Activated CD4-positive, CD25-positive, alpha-beta regulatory T cell treated with anti-CD3 and anti-CD28 coated beads, Interleukin-2, amount 50 U/mL, for 16 hours (primary cell): ENCODE measurements around the gene KCNJ13.
"Not testable (repeated sequence)": the region's sequence is repeated elsewhere in the genome, so short reads cannot be mapped to it uniquely, and the experiment has no call there.

ENCODE experiments used
- DNase-seq: peaks from one replicate; pipeline ENCODE4 v3.0.0-alpha.2; 2020; ENCODE audit warnings: low read depth, low spot score

Gene KCNJ13

DNA sequence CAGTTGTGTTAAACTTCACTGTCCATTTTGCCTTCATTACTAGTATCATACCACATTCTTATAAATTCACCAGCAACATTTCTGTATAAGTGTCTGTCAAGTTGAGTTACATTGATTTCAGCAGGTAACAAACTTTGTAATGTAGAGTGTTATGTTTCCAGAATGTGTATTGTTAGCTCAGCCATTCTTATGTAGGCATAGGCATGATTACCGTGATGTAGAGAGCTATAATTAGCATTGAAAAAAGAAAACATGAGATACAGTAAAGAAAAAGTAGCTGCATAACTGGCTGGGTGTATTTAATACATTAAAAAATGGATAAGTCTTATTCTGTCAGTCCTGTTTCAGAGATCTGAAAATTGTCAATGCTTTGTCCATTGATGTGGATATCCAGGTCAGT lies 8.5 kb downstream of the KCNJ13 start:
- no peak for DNase-seq

DNA sequence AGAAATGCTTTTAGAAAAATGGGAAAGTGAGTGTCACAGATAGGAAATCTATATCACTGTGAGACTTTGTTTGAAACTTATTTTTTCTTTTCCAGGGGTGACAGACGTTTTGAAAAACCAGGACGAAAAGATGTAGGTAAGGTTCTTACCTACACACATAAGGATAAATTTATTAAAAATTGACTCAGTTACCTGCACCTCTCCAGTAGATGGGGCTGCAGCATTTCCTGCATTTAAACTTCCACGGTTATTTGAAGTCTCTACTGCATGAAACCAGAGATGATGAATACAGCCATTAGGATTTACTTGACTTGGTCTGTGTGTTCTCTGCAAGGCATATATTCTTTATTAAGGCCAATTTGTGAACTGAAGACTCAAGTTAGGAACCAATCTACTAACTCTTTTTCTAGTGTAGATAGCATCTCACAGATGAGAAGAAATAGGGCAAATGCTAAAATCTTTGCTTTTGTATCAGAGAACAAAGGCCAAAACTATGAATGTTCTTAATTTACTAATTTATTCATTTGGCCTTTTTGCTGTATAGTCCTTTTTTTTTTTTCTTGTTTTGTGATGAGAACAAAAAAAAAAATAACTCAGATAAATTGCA lies 15.0 kb downstream of the KCNJ13 start:
- DNase-seq, result no peak

DNA sequence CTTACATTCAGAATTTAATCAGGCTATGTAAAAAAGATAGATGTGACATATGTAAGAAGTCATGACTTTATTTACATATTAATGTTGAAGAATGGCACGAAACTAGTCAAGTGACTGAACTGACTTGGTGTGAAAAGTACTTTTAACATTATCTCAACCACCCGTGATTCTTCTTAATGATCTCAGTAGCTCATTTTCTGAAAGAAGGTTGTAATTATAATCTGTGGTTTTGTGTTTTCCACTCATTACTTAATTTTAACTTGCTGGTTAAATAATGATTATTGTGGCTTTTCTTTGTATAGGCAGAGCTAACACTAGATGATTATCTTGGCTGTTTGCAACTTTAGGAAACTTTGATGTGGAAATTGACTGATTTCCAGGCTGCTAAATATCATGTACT lies 18.5 kb downstream of the KCNJ13 start:
- no peak for DNase-seq

DNA sequence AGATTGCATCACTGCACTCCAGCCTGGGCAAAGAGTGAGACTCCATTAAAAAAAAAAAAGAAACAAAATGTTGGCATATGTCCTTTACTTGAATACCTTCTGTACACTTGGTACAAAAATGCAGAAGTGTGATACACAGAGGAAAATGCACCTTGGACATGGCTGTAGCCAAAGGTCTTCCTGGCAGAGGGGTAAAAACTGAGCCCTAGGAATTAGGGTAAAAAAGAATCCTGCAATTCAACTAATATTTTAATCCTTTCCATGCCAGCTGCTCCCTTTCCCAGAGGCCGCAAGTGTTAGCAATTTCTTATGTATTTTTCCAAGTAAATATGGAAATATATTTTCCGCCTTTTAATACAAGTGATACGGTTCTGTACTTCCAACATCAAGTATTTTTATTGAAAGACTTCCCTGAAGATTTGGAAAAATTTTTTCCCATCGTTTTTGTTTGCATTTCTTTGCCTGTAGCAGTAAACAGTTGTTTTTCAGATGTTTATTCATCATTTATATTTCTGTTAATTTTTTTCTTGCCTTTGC lies 26.2 kb downstream of the KCNJ13 start:
- DNase-seq, result no peak

DNA sequence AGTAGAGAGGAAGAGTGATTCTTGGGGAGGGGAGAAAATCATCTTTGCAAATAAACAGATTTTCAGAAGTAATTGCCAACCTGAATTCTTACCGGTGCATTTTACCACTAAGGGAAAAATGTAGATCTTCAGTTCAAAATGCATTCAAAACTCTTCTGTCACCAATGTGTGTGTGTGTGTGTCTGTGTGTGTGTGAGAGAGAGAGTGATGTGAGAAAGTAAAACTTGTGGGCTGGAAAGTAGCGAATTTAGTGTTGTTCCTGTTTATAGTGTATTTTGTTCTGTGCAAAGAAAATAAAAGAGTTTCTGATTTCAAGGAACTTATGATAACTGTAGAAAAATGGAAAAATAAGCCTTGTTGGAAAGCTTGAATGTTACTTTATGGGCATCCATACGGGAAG lies 27.0 kb downstream of the KCNJ13 start:
- DNase-seq, result no peak

DNA sequence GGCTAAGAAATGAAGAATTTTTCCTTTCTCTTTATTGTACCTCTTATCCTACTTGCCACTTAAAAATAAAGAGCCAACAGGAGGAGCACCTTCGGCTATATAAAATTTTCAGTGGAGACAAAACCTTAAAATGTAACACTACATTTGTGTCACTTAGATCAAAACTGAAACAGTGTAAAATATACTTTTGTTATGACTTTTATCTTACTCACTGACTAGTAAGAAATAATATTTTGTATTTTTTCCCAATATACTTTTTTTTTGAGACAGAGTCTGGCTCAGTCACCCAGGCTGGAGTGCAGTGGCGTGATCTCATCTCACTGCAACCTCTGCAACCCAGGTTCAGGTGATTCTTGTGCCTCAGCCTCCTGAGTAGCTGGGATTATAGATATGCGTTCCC lies 28.3 kb downstream of the KCNJ13 start:
- DNase-seq, result no peak

DNA sequence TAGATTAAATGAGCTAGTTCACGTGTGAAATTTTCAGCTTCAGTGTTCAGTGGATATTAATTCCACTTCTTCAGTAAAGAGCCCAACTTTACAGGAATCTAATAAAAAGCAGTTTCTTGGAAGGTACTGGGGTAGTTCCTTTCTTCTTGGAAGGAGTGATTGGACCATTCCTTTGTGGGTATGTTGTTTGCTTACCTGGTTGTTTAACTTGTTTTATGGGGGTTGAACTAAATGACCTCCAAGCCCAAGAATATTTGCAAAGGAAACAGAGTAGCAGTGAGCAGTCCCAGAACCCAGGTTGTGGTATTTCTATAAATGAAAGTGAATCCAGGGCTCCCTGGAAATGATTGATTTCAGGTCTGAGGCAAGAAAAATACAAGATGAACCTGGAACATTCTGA lies 31.4 kb downstream of the KCNJ13 start:
- no peak for DNase-seq

DNA sequence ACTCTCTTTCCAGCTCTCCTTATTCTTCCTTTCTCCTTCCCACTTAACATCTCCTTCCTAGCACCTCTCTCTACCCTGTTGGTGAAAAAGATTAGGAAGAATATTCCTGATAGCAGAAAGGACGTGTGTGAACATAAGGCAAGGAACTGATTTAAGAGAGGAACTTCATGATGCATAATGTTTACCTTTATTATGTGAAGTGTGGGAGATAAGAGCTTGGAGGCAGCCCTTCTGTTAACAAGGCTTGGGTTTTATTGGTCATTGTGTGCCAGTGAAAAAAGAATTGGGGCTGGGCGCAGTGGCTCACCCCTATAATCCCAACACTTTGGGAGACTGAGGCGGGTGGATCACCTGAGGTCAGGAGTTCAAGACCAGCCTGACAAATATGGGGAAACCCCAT lies 34.4 kb downstream of the KCNJ13 start:
- DNase-seq, result no peak

DNA sequence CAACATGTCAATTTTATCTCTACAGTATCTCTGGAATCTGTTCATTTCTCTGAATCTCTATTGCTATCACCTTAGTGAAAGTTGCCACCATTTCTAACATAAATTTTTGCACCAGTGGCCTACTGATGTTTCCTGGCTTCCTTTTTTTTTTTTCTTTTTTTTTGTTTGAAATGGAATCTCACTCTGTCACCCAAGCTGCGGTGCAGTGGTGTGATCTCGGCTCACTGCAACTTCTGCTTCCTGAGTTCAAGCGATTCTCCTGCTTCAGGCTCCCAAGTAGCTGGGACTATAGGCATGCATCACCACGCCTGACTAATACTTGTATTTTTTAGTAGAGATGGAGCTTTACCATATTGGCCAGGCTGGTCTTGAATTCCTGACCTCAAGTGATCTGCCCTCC lies 35.1 kb downstream of the KCNJ13 start:
- DNase-seq, result no peak

DNA sequence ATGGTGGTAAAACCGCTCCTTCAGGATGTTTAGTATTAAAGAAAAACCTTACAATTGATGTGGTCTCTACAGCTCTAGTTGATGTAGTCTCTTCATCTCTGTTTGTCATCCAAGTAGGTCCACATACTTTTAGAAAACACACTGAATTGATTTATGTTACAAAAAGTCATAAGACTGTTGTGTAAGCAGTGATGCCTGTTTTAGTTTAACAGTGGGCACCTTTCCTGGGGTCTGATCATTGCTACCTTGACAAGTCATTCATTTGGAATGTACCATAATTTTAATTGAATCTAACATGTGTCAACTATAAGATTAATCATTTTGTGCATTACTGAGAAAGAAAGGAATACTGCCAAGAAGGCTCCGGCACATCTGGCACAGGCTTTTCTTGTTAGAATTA lies 44.9 kb downstream of the KCNJ13 start:
- DNase-seq, result no peak

DNA sequence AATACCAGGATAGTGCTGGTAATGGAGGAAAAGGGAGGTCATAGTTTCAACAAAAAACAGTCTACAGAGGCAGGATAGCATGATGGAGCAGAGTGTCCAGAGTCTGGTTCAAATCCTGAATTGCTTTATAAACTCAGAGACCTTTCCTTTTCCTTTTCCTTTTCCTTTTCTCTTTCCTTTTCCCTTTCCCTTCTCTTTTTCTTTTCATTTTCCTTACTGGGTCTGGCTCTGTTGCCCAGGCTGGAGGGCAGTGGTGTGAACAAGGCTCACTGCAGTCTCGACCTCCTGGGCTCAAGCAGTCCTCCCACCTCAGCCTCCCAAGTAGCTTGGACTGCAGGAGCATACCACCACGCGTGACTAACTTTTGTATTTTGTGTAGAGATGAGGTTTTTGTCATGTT lies 47.6 kb downstream of the KCNJ13 start:
- DNase-seq, result no peak

DNA sequence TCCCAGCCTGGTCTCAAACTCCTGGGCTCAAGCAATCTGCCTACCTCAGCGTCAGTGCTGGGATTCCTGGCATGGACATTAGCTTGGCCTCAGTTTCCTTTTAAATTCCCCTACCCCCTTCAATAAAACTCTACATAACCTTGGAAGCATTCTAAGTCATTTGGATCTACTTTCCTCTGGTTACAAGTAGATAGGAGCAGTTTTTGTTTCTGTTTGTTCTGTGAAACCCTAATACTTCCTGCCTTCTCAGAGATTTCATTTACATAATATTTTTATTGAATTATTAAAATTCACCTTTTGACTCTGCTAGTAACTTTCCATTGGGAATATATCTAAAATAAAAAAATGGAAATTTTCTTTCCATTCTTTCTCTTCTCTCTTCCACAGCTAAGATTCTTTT lies 53.3 kb downstream of the KCNJ13 start:
- DNase-seq, result no peak

DNA sequence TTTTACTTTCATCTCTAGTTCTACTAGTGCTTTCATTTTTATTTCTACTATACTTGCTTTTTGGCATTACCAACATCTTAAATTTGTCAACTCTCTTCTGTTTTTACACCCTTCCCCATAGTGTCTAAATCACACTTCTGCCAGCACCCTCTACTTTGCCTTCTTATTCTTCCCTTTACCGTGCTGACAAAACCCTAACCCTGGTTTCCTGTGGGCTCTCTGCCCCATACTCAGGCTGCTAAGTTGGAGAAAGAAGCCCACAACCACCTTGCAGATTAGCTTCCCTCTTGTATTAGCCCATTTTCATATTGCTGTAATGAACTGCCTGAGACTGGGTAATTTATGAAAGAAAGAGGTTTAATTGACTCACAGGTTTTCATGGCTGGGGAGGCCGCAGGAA lies 54.5 kb downstream of the KCNJ13 start:
- DNase-seq, result no peak

DNA sequence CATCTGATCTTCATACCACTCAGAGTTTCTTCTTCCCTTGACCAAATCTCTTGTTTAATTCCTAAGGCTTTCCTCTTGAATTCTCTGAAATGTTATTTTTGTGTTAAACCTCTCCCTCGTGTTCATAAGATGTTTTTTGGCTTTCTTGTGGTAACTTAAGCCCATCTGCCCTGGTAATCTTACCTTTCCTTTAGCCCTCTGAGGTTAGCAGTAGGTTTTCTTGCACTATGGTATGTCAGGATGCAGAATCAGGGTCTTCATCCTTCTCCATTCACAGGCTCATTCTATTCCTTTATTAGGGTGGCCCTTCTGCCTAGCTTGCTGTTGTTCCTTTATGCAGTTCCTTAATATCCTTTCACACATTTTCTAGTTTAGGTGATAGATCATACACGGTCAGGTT lies 55.1 kb downstream of the KCNJ13 start:
- no peak for DNase-seq

DNA sequence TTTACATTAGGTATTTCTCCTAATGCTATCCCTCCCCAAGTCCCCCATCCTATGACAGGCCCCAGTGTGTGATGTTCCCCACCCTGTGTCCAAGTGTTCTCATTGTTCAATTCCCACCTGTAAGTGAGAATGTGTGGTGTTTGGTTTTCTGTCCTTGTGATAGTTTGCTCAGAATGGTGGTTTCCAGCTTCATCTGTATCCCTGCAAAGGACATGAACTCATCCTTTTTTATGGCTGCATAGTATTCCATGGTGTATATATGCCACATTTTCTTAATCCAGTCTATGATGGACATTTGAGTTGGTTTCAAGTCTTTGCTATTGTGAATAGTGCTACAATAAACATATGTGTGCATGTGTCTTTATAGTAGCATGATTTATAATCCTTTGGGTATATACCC lies 56.3 kb downstream of the KCNJ13 start:
- not testable (repeated sequence) for DNase-seq
